NK-92 treated with Interleukin-12 subunit alpha and Interleukin-12 subunit beta, amount 100 ng/mL, for 24 hours (cell line): ENCODE results near the gene AKAP12.

Experiments
- DNase-seq: peaks from one replicate; lab custom pipeline; 2025; lab: John Stamatoyannopoulos, UW

AKAP12 gene

GRCh38 chr6:151233731-151234130 is 6.0 kb upstream of the AKAP12 start:
- DNase-seq: no peak

GRCh38 chr6:151236668-151237401 is 2.9 kb upstream of the AKAP12 start:
- DNase-seq: no peak

- DNase-seq: no peak
Observed at GRCh38 chr6:151240036-151240685, 394 bp downstream of the AKAP12 start.

GRCh38 chr6:151240791-151241642 is 1.2 kb downstream of the AKAP12 start:
- no peak for DNase-seq

GRCh38 chr6:151241853-151242252 is 2.1 kb downstream of the AKAP12 start:
- DNase-seq: no peak

GRCh38 chr6:151242420-151242861 is 2.7 kb downstream of the AKAP12 start:
- no peak for DNase-seq

GRCh38 chr6:151243481-151243880 is 3.7 kb downstream of the AKAP12 start:
- no peak for DNase-seq

GRCh38 chr6:151247490-151247889 is 7.7 kb downstream of the AKAP12 start:
- DNase-seq: no peak

GRCh38 chr6:151248295-151248694 is 8.5 kb downstream of the AKAP12 start:
- DNase-seq: no peak

- DNase-seq: no peak
Observed at GRCh38 chr6:151252634-151253033, 12.9 kb downstream of the AKAP12 start.

- no peak for DNase-seq
Observed at GRCh38 chr6:151254451-151255081, 14.8 kb downstream of the AKAP12 start.

GRCh38 chr6:151255811-151256210 is 16.0 kb downstream of the AKAP12 start:
- no peak for DNase-seq

GRCh38 chr6:151257985-151258445 is 18.2 kb downstream of the AKAP12 start:
- DNase-seq: no peak

GRCh38 chr6:151260205-151260604 is 20.4 kb downstream of the AKAP12 start:
- DNase-seq: no peak

- DNase-seq: no peak
Observed at GRCh38 chr6:151263035-151263434, 23.3 kb downstream of the AKAP12 start.

GRCh38 chr6:151263967-151264366 is 24.2 kb downstream of the AKAP12 start:
- DNase-seq: no peak

- no peak for DNase-seq
Observed at GRCh38 chr6:151265282-151265681, 25.5 kb downstream of the AKAP12 start.

- DNase-seq: no peak
Observed at GRCh38 chr6:151269321-151269995, 29.7 kb downstream of the AKAP12 start.

GRCh38 chr6:151275121-151275520 is 35.4 kb downstream of the AKAP12 start:
- DNase-seq: no peak

- DNase-seq: no peak
Observed at GRCh38 chr6:151275566-151275965, 35.8 kb downstream of the AKAP12 start.

GRCh38 chr6:151276112-151276740 is 36.5 kb downstream of the AKAP12 start:
- no peak for DNase-seq
